ENCODE measurements around the gene SLC9B2. TPM values are rescaled to one million over a fixed set of nuclear protein-coding genes. Genes with fewer than 3 reads are reported as not detected.

SLC9B2 gene
- total RNA-seq, 1 donor from 2014 or later: 4.0 TPM

DNA sequence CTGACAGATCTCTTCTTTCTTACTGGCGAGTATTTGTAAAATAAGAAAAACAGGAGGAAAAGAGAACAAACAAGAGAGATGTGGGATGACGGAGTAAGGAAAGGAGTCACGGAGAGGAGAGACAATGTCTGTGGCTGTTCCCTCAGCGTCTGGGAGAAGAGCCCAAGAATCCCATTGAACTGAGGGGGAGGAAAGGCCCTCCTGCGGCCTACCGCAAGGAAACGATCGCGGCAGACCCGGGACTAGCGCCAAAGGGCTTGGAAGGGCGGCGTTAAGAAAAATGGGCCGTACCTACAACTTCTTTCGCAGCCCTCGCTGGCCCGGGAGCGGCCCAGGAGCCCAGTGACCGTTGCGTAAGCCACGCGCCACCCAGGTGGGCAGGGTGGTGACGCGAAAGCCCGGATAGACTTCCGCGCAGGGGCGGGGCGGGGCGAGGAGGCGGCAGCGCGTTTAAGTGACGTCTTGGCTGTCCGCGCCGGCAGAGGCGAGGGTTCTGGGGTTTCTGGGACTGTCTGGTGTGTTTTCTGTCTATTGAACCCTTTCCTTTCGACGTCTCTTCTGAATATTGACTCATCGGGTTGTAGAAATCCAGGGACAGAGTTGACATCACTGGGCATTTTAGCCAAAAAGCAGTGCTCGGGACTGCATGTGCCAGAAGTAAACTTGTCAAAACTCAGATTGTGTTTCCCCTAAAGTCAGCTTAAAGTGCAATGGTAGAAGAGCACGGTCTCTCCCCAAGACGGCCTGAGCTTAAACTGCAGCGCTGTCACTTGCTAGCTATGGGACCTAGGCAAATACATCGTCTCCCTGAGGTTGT, 57.0 kb downstream of the SLC9B2 start, which contains the start of gene SLC9B1:
SLC9B1 (minus strand) TSS at position 398 of the 817 bp plus-strand sequence. CDS start 27,994 bp downstream, outside the sequence.
- Mint-ChIP-seq H3K27ac (peak within 1 kb of the TSS; percentile 99), H3K27me3 (no peaks in the 10 kb centered on the region), H3K36me3 (ENCODE audit: insufficient read depth) (no peaks in the 10 kb centered on the region), H3K4me3 (ENCODE audit: low read depth) (peak within 1 kb of the TSS; percentile 85), H3K9me3 (ENCODE audit: low read depth) (no peaks in the 10 kb centered on the region), H3K4me1 (ENCODE audit: low read depth) (peaks cover 11% of the 10 kb centered on the region)
- DNase-seq (ENCODE audit: low spot score, unreplicated experiment): peak; percentile 86
- TF ChIP-seq, protein P1, sequence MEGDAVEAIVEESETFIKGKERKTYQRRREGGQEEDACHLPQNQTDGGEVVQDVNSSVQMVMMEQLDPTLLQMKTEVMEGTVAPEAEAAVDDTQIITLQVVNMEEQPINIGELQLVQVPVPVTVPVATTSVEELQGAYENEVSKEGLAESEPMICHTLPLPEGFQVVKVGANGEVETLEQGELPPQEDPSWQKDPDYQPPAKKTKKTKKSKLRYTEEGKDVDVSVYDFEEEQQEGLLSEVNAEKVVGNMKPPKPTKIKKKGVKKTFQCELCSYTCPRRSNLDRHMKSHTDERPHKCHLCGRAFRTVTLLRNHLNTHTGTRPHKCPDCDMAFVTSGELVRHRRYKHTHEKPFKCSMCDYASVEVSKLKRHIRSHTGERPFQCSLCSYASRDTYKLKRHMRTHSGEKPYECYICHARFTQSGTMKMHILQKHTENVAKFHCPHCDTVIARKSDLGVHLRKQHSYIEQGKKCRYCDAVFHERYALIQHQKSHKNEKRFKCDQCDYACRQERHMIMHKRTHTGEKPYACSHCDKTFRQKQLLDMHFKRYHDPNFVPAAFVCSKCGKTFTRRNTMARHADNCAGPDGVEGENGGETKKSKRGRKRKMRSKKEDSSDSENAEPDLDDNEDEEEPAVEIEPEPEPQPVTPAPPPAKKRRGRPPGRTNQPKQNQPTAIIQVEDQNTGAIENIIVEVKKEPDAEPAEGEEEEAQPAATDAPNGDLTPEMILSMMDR (IDR thresholded peaks at IDR 0.05; ENCODE audit: unreplicated experiment): no peak

DNA sequence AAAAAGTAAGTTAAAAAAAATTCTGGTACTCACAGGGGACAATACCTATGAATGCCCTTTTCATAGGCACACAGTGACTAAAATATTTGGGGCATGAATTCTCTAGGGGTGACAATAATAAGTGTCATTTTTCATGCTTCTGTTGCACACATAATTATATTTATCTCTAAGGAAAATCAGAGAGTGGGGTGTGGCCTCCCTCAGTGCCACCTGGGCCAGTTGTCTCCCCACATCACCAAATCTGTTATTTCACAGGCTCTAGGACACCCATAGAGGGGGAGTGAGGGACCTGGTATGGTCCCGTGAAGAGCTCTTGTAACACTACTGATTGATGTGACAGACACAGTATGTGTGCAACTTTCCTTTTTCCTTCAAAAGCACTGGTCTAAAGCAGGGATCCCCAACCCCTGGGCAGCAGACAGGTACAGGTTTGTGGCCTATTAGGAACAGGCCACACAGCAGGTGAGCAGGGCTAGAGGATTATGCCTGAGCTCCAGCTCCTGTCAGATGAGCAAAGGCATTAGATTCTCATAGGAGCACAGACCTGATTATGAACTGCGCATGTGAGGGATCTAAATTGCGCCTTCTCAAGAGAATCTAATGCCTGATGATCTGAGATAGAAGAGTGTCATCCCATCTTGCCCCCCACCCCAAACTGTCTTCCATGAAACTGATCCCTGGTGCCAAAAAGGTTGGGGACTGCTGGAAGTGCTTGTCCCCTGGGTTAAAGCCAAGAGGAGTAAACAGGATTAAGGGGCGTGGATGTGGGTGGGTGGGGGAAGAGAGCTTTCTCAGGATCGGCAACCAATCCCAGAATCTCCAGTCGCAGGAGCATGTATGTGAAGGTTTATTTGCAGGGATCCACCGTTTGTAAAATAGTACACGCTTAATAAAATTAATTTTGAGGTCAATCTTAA, 57.9 kb downstream of the SLC9B2 start:
- H3K36me3 Mint-ChIP-seq (ENCODE audit: insufficient read depth): no peaks in the 10 kb centered on the region
- H3K27ac Mint-ChIP-seq: peak overlapping the region; percentile 99
- no peaks in the 10 kb centered on the region for H3K9me3 Mint-ChIP-seq (ENCODE audit: low read depth)
- H3K27me3 Mint-ChIP-seq: no peaks in the 10 kb centered on the region
- DNase-seq (ENCODE audit: low spot score, unreplicated experiment): no peak
- H3K4me1 Mint-ChIP-seq (ENCODE audit: low read depth): peaks cover 11% of the 10 kb centered on the region
- H3K4me3 Mint-ChIP-seq (ENCODE audit: low read depth): peak overlapping the region; percentile 85
- TF ChIP-seq, protein P1 (IDR thresholded peaks at IDR 0.05; ENCODE audit: unreplicated experiment): no peak

DNA sequence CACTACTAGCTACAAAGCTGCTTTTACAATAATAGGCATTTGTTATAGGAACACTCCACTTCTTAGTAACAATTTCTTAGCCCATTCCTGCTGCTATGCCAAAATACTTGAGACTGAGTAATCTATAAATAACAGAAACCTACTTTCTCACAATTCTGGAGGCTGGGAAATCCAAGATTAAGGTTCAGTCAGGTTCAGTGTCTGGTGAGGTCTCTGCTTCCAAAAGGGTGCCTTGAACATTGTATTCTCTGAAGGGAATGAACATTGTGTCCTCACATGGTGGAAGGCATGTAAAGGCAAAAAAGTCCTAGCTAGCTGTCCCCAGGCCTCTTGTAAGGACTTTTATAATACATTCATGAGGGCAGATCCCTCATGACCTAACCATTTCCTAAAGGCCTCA, 64.0 kb downstream of the SLC9B2 start:
- Mint-ChIP-seq H3K36me3 (ENCODE audit: insufficient read depth) (no peaks in the 10 kb centered on the region), H3K4me1 (ENCODE audit: low read depth) (no peaks in the 10 kb centered on the region), H3K4me3 (ENCODE audit: low read depth) (no peak overlapping the region), H3K27ac (no peak overlapping the region), H3K9me3 (ENCODE audit: low read depth) (no peaks in the 10 kb centered on the region), H3K27me3 (no peaks in the 10 kb centered on the region)
- TF ChIP-seq, protein P1 (IDR thresholded peaks at IDR 0.05; ENCODE audit: unreplicated experiment): no peak
- DNase-seq (ENCODE audit: low spot score, unreplicated experiment): no peak

DNA sequence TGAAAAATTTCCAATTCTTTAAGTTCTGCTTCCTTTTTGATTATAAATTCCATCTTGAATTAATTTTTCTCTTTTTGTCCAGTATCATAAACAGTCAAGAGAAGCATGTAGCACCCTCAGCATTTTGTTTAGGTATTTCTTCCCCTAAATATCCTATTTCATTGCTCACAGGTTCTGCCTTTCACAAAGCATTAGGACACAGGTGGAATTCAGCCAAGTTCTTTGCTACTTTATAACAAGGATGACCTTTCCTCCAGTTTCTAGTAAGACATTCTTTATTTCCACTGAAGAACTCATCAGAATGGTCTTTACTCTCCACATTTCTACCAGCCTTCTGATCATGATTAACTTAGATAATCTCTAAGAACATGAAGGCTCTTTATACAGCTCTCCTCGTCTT, 64.5 kb downstream of the SLC9B2 start:
- TF ChIP-seq, protein P1 (IDR thresholded peaks at IDR 0.05; ENCODE audit: unreplicated experiment): no peak
- Mint-ChIP-seq H3K9me3 (ENCODE audit: low read depth) (no peaks in the 10 kb centered on the region), H3K27me3 (no peaks in the 10 kb centered on the region), H3K36me3 (ENCODE audit: insufficient read depth) (no peaks in the 10 kb centered on the region), H3K4me1 (ENCODE audit: low read depth) (no peaks in the 10 kb centered on the region), H3K4me3 (ENCODE audit: low read depth) (no peak overlapping the region), H3K27ac (no peak overlapping the region)
- no peak for DNase-seq (ENCODE audit: low spot score, unreplicated experiment)

DNA sequence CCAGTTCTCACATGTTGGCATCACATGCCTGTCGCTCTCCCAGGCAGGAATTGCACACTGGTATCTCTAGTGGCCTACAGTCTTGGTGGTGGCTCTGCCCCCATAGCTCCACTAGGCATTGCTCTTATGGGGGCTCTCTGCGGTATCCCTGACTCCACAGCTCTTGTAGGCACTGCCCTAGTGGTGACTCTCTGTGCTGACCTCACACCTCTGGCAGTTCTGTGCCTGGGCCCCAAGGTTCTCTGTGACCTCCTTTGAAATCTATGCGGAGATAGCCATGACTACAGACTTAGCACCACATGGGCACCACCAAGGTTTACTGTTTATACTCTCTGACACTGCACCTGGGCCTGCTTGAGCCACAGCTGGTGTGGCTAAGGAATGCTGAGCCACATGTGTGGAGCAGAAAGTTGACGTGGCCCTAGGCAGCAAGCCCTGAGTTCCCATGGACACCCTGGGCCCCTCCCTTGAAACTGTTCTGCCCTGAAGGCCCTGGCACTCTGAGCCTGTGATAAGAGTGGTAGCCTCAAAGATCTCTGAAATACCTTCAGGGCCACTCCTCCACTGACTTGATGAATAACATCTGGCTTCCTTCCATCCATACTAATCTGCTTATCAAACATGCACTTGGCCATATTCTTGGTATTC, 65.1 kb downstream of the SLC9B2 start:
- Mint-ChIP-seq H3K9me3 (ENCODE audit: low read depth) (no peaks in the 10 kb centered on the region), H3K4me3 (ENCODE audit: low read depth) (no peak overlapping the region), H3K27ac (no peak overlapping the region), H3K4me1 (ENCODE audit: low read depth) (no peaks in the 10 kb centered on the region), H3K27me3 (no peaks in the 10 kb centered on the region), H3K36me3 (ENCODE audit: insufficient read depth) (no peaks in the 10 kb centered on the region)
- no peak for DNase-seq (ENCODE audit: low spot score, unreplicated experiment)
- TF ChIP-seq, protein P1 (IDR thresholded peaks at IDR 0.05; ENCODE audit: unreplicated experiment): no peak

Data from progenitor cell of endocrine pancreas (in vitro differentiated cells).